ENCODE data around the gene MGMT.

DNA sequence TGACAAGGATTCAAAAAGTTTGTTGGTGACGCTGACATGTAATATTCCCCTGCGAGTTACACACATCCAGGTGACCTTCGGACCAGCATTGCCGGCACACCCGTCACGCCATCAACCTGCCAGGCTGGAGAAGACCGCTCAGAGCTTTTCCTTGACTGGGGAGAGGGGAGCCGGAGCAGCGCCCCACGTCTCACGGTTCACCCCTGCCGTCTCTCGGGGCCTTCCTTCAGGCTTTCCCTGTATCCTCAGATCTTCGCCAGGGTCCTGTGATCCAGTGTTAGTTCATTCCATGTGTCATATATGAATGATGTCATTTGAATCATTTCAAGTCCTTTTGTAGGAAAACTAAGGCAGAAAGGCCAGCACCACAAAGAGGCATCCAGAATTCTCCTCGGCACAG is 127.8 kb downstream of the MGMT start:
- TF ChIP-seq CTCF (conservative IDR thresholded peaks at IDR 0.05), result no peak
- TF ChIP-seq EZH2 (IDR thresholded peaks at IDR 0.05; ENCODE audit: low read depth), result no peak

Measured in PC-9 (cell line).